ENCODE results near the gene AP5Z1.
"Not testable (repeated sequence)": the region's sequence is repeated elsewhere in the genome, so short reads cannot be mapped to it uniquely, and the experiment has no call there.

AP5Z1 gene

DNA sequence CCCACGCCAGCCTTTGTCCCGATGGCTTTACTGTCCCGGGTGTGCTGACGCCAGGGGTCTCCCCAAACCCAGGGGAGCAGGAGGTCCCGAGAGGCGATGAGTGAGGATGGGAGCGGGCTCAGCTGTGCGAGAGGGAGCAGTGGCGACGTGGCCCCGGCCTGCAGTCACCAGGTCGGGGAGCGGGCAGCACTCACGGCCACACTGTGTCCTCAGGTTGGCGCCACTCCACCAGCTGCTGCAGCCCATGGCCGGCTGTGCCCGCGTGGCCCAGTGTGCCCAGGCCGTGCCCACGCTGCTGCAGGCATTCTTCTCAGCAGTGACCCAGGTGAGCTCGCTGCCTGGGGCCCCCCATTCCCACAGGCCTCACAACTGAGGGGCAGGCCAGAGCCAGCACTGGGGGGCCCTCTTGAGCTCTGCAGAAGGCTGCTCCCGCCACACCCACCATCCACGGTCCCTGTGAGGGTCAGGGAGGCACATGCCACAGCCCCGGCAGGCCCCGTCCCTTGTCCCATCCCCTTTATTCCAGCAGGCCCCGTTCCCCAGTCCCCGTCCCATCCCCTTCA lies 13.3 kb downstream of the AP5Z1 start:
- no peak for DNase-seq (ENCODE audit: low spot score)

GRCh38 chr7:4789194-4790077 lies 14.0 kb downstream of the AP5Z1 start:
- DNase-seq (ENCODE audit: low spot score): no peak

GRCh38 chr7:4790078-4790465 lies 14.6 kb downstream of the AP5Z1 start:
- DNase-seq (ENCODE audit: low spot score): no peak

DNA sequence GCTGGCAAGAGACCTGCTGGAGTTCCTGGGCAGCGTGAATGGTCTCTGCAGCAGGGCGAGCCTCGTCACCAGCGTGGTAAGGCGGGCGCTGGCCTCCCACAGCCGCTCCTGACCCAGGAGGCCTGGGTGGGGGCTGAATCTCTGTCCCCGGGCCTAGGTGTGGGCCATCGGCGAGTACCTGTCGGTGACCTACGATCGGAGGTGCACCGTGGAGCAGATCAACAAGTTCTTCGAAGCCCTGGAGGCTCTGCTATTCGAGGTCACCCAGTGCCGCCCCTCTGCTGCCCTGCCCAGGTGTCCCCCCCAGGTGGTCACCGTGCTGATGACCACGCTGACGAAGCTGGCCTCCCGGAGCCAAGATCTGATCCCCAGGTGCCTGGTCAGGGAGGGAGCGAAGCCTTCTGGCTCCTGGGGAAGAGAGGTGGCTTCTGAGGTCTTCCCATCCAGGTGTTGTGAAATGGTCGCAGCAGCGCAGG lies 15.1 kb downstream of the AP5Z1 start:
- no peak for DNase-seq (ENCODE audit: low spot score)

- DNase-seq (ENCODE audit: low spot score): no peak
Measured at GRCh38 chr7:4791101-4791737, 15.8 kb downstream of the AP5Z1 start.

DNA sequence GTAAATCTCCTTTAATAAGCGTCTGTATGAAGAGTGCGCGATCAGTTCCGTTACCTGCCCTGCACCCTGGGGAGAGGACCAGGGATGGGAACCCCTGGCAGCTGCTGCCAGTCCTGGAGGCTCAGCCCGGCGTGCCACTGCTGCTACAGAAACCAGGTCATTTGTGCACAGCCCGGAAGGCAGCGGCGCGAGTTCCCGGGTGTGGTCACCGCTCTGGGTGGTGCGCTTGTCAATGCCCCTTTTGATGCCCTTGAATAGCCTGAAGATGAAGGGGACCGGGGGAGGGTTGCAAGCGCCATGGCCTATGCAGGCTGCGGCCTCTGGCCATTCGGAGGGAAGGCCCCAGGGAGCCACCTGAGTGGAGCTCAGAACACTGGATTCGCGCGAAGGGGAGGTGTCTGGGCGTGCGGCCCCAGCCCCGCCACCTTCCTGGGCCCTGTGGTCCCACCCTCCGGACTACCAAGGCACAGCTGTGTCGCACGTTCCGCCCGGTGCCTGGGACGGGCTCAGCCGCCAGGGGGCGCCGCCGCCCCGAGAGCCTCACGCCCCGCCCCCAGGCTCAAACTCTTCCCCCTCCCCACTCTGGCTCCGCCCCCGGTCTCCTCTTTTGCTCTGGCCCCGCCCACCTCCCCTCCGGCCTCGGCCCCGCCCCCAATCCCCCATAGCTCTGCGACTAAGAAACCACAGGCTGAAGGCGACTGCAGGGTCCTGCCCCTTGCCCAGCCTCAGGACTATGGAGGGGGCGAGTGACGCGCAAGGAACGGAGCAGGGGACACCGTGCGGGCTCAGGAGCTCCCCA lies 16.5 kb downstream of the AP5Z1 start:
- no peak for DNase-seq (ENCODE audit: low spot score)

GRCh38 chr7:4792537-4793126 lies 17.2 kb downstream of the AP5Z1 start:
- no peak for DNase-seq (ENCODE audit: low spot score)

DNA sequence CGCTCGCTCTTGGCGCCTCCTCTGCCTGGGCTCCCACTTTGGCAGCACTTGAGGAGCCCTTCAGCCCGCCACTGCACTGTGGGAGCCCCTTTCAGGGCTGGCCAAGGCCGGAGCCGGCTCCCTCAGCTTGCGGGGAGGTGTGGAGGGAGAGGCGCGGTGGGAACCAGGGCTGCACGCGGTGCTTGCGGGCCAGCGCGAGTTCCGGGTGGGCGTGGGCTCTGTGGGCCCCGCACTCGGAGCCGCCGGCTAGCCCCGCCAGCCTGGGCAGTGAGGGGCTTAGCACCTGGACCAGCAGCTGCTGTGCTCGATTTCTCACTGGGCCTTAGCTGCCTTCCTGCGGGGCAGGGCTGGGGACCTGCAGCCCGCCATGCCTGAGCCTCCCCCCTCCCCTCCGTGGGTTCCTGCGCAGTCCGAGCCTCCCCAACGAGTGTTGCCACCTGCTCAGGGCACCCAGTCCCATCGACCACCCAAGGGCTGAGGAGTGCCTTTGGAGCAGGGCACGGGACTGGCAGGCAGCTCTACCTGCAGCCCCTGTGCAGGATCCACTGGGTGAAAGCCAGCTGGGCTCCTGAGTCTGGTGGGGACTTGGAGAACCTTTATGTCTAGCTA lies 18.1 kb downstream of the AP5Z1 start:
- DNase-seq (ENCODE audit: low spot score): not testable (repeated sequence)

GRCh38 chr7:4794171-4794570 lies 18.7 kb downstream of the AP5Z1 start:
- not testable (repeated sequence) for DNase-seq (ENCODE audit: low spot score)

- no peak for DNase-seq (ENCODE audit: low spot score)
Measured at GRCh38 chr7:4794591-4795350, 19.3 kb downstream of the AP5Z1 start.

DNA sequence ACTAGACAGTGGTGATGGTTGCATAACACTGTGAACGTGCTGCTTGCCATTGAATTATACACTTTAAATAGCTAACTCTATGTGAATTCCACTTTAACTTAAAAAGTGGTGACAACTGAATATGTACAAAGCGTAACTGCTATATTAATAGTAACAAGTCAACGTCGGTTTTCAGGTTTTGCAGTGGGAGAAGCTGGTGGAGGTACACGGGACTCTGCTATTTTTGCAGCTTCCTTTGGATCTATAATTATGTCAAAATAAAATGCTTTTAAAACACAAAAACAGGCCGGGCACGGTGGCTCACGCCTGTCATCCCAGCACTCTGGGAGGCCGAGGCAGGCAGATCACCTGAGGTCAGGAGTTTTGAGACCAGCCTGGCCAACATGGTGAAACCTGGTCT lies 21.0 kb downstream of the AP5Z1 start:
- no peak for DNase-seq (ENCODE audit: low spot score)

DNA sequence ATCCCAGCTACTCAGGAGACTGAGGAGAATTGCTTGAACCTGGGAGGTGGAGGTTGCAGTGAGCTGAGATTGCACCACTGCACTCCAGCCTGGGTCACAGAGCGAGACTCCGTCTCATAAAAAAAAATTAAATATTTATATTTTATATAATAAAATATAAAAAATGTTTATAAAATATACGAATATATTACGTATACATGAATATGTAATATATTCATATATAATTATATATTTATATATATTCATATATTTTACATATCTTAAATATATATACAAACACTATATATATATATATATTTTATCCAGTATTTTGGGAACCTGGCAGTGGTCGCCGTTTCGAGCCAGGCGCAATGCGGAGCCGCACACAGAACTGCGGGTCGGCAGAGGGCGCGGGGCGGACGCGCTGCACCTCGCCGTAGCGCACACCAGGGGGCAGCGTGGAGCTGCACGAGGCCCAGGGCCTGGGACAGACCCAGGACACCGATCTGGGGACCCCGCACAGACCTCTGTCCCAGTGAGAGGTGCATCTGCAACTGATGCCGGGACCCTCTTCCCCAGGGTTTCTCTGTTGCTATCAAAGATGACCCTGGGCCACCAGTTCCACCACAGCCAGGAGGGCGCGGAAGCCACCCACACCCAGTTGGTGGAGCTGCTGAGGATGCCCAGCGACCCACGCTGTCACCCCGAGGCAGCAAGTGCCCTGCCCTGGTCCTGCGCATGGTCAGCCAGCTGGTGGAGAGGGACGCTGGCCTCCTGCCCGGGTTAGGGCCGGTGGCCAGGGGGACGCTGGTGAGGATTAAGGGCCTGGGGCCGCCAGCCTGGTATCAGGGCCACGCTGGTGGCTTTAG lies 22.7 kb downstream of the AP5Z1 start:
- peak; percentile 47 for DNase-seq (ENCODE audit: low spot score)

GRCh38 chr7:4798706-4799235 lies 23.3 kb downstream of the AP5Z1 start:
- DNase-seq (ENCODE audit: low spot score): no peak

DNA sequence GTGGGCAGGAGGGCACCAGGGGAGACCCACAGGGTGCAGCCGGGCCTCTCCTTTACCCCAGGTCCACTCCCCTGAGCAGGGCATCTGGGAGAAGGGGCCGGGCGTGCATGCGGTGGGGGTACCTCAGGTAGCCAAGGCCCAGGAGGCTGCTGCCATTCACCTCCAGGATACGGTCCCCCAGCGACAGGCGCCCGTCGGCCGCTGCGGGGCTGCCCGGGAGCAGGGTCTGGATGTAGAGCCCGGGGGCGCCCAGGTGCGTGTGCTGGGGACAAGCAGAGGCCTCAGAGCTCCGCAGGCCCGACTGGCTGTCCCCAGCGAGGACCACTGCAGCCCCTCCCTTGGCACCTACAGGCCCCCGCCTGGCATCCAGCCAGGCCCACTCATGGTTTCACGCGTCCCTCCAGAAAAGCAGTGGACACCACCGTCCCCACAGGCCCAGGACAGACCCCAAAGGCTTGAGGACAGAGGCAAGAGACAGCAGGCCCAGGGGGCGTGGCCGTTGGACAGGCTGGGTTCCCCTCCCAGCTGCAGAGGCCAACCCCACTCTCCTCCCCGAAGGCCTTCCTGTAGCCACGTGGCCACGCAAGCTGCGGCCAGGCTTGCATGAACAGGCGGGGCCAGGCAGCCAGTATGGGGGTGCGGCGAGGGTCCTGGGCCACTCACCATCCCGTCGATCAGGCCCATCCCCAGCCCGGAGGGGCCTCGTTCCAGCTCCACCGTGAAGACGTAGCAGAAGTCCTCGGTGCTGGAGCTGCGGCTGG lies 24.3 kb downstream of the AP5Z1 start:
- no peak for DNase-seq (ENCODE audit: low spot score)

- no peak for DNase-seq (ENCODE audit: low spot score)
Measured at GRCh38 chr7:4800487-4800886, 25.1 kb downstream of the AP5Z1 start.

DNA sequence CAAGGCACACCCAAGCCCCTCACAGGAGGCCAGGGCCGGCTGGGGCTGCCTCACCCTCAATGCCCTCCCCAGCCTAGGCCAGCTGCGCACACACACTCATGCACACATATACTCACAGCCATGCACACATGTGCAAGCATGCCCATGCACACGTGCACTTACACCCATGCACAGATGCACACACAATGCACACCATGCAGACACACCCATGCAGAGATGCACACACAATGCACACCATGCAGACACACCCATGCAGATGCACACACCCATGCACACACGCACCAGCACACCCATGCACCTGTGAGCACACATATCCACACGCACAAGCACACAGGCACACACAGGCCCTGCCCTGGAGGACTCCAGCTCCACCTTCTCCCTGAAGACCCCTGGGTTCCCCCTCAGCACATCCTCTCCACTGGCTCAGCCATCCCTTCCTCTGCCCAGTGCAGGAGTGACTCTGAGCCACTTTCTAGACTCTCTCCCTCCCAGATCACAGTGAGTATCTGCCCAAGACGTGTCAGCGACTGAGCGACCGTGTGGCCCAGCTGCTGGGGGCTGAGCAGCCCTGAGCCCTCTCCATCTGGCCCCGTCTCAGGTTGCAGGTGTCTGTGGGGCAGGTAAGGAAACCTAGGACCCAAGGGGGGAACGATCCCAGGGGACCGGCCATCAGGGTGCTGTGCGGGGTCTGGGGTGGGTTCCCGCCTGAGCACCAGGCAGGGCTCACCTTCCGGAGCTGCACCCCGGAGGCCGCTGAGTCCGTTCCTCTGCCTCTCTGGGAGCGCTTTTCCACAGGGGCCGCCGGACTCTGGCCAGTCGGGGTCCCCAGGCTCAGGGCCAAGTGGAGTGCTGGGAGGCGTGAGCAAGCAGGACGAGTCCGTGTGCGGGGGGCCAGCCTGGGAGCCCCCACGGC lies 25.8 kb downstream of the AP5Z1 start:
- no peak for DNase-seq (ENCODE audit: low spot score)

DNA sequence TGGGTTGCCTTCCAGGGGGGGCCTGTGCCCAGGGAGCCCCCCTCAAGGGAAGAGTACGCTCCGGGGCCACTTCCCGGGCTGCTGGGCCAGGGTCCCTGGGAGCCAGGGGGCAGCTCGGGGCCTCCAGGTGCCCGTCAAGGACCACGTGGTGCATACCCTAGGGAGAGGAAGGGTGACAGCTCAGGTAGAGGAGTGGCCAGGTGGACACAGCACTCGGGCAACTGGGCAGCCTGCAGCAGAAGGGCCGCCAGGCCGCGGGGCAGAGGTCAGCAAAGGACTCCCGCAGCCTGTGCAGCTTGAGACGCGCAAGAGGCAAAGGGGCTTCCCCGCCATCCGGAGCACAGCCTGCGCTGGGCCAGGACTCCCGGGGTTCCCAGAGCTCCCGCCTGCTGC lies 26.4 kb downstream of the AP5Z1 start:
- DNase-seq (ENCODE audit: low spot score): no peak

GRCh38 chr7:4802577-4802976 lies 27.2 kb downstream of the AP5Z1 start:
- DNase-seq (ENCODE audit: low spot score): not testable (repeated sequence)

Data from RKO (cell line).